HG03025 (cell line): ENCODE measurements around the gene ERC1.

Experiments
- ATAC-seq: cut with Tn5 transposase; IDR thresholded peaks from one replicate; pipeline ENCODE4 v1.9.1; 2021; ENCODE audit warnings: mild to moderate bottlenecking, moderate library complexity; ENCODE audit not compliant: unreplicated experiment, low FRiP score

ERC1 gene

GRCh38 chr12:990661-991349 is at the start of gene ERC1:
ERC1 (plus strand) TSS chr12:991223; CDS start chr12:1027904, 36,681 bp downstream.
- ATAC-seq = peak; percentile 90

GRCh38 chr12:943051-943450 is 48.0 kb upstream of the ERC1 start:
- no peak for ATAC-seq

- ATAC-seq = no peak
Measured at GRCh38 chr12:944211-944610, 46.8 kb upstream of the ERC1 start.

- no peak for ATAC-seq
Measured at GRCh38 chr12:946212-946611, 44.8 kb upstream of the ERC1 start.

- no peak for ATAC-seq
Measured at GRCh38 chr12:946631-947030, 44.4 kb upstream of the ERC1 start.

GRCh38 chr12:948238-948637 is 42.8 kb upstream of the ERC1 start:
- ATAC-seq = no peak

- peak; percentile 92 for ATAC-seq
Measured at GRCh38 chr12:949453-950191, 41.4 kb upstream of the ERC1 start, which contains the start of gene RAD52. RAD52 (minus strand) TSS chr12:949694; CDS start chr12:933058, 16,636 bp downstream.

GRCh38 chr12:951176-951575 is 39.8 kb upstream of the ERC1 start:
- no peak for ATAC-seq

- no peak for ATAC-seq
Measured at GRCh38 chr12:953776-954175, 37.2 kb upstream of the ERC1 start.

GRCh38 chr12:954741-955140 is 36.3 kb upstream of the ERC1 start:
- no peak for ATAC-seq

GRCh38 chr12:955939-956338 is 35.1 kb upstream of the ERC1 start:
- no peak for ATAC-seq

GRCh38 chr12:958588-959123 is 32.4 kb upstream of the ERC1 start:
- no peak for ATAC-seq

GRCh38 chr12:966724-967123 is 24.3 kb upstream of the ERC1 start:
- no peak for ATAC-seq

GRCh38 chr12:967641-968040 is 23.4 kb upstream of the ERC1 start:
- ATAC-seq = no peak

- no peak for ATAC-seq
Measured at GRCh38 chr12:968545-968944, 22.5 kb upstream of the ERC1 start.

- no peak for ATAC-seq
Measured at GRCh38 chr12:969821-970220, 21.2 kb upstream of the ERC1 start.

GRCh38 chr12:971991-972390 is 19.0 kb upstream of the ERC1 start:
- ATAC-seq = no peak

GRCh38 chr12:974271-974862 is 16.7 kb upstream of the ERC1 start:
- ATAC-seq = no peak

GRCh38 chr12:976644-977043 is 14.4 kb upstream of the ERC1 start:
- ATAC-seq = no peak

GRCh38 chr12:977156-977555 is 13.9 kb upstream of the ERC1 start:
- no peak for ATAC-seq

GRCh38 chr12:979349-979748 is 11.7 kb upstream of the ERC1 start:
- ATAC-seq = no peak
